ENCODE data around the gene JMJD7.

The JMJD7 gene

DNA sequence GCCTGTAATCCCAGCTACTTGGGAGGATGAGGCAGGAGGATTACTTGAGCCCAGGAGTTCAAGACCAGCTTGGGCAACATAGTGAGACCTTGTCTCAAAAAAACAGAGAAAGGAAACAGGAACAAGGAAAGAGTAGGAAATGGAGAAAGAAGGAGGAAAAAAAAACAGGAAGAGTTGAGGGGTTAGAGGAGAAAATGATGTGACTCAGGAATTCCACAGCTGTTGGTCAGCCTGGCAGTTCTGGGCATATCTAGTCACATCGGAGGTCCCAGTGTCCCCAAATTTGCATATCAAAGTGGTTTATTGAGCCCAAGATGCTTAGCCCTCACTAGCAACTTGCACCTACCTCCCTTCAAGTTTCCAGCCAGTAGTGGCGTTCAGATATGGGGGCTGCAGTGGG is 18.8 kb upstream of the JMJD7 start:
- FAIRE-seq, result no peak
- DNase-seq (ENCODE audit: insufficient read length, low spot score), result no peak
- TF ChIP-seq POLR2A (IDR thresholded peaks at IDR 0.05; ENCODE audit: low read depth, low read length), result no peak

DNA sequence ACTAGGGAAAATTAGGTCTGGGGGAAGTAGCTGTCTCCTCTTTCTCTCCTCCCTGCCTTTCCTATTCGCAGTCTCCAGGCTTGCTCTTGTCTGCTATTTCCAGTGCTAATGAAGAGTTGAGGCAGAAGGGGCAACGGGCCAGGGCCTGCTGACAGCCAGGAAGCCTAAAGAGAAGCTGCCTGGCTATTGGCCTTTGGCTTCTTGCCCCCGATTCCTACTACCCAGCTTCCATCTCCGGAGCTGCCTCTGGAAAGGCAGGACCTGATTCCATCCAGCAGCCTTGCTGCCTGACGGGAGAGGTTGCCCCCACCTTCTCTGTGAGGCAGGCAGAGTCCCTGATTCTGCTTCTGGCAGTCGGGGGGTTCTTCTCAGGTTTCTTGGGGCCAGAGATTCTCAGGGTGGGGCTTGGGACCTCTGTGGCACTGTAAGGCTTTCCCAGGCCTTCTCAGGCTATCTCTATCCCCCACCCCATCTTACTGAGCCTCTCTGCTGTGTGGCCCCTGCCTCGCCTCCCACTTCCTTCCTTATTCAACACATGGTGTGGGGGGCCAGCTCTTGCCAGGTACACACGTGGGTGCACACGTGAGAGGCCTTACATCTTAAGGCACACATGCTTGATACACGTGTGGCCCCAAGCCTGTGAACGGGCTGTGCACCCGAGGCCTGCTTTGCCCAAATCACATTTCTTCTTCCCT is 18.2 kb upstream of the JMJD7 start:
- no peak for TF ChIP-seq POLR2A (IDR thresholded peaks at IDR 0.05; ENCODE audit: low read depth, low read length)
- FAIRE-seq (no peak), DNase-seq (ENCODE audit: insufficient read length, low spot score) (no peak)

DNA sequence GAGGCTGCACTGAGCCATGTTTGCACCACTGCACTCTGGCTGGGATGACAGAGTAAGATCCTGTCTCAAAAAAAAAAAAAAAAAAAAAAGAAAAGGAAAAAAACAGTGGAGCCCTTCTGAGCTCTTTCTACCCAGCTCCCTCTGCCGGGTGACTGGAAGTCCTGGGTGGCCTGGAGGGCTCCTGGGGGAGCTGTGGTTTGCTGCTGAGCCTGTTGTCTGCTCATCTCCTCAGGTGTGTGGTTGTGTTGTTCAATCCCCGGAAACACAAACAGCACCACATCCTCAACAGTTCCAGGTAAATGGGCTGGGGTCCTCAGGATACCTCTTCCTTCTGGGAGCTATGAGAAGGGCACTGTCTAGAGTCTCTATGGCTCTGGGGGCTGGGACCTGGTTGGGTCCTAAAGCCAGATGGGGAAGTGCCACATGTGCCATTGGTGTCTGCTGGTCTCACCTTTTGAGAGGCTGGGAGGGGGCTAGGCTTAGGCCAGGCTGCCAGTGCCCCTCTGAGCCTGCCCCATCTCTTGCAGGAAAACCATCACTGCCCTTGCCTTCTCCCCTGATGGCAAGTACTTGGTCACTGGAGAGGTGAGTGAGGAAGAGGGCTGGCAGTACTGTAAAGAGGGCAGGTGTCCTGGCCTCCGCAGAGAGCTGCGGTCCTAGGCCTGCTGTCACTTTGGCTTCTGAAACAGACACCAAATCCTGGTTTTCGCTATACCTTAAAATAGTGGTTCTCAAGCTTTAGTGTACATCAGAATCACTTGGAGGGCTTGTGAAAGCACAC is 17.1 kb upstream of the JMJD7 start:
- no peak for TF ChIP-seq POLR2A (IDR thresholded peaks at IDR 0.05; ENCODE audit: low read depth, low read length)
- FAIRE-seq (no peak), DNase-seq (ENCODE audit: insufficient read length, low spot score) (no peak)

DNA sequence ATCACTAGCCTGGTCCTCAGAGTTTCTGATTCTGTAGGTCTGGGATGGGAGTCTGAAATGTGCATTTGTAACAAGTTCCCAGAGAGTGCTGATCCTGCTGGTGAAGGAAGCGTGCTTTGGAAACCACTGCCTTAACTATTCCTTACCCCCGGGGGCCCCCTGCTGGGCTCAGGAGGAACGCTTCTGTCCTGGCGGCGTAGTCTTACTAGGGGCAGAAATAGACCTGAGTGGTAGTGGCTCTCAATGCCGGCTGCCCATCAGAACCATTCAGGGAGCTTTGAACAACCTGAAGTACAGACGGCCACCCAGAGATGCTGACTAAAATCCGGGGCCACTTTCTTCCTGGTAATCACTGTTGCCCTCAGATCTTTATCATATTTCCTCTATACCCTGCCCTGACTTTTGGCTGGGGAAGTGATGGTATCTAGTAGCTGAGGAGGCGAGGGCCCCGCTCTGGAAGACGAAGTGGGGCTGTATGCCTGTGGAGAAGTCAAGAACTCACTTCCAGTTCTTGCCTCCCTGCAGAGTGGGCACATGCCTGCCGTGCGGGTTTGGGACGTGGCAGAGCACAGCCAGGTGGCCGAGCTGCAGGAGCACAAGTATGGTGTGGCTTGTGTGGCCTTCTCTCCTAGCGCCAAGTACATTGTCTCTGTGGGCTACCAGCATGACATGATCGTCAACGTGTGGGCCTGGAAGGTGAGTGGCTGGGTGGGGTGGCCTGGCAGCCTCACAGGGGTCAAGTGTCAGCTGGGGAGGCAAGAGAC is 16.3 kb upstream of the JMJD7 start:
- no peak for TF ChIP-seq POLR2A (IDR thresholded peaks at IDR 0.05; ENCODE audit: low read depth, low read length)
- DNase-seq (ENCODE audit: insufficient read length, low spot score), result peak; percentile 65
- FAIRE-seq, result no peak

DNA sequence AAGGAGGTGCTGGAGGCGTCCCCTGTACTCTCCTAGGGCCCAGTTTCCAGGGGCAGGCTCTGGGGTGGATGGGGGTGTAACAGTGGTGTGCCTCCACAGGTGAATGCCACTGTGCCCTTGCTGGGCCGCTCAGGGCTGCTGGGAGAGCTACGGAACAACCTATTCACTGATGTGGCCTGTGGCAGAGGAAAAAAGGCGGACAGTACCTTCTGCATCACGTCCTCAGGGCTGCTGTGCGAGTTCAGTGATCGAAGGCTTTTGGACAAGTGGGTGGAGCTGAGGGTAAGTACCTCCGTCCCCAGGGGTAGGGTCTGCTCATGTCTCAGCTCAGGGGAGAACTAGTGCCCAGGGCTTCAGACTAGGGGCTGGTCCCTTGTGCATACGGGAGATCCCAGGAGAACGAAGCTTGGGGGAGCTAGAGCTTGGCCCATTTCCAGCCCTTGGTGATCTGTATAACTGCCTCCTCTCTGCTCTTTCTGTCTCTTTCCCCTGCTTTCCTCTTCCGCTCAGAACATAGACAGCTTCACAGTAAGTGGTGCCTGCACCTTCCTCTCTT is 15.0 kb upstream of the JMJD7 start:
- no peak for FAIRE-seq
- TF ChIP-seq POLR2A (IDR thresholded peaks at IDR 0.05; ENCODE audit: low read depth, low read length), result no peak
- no peak for DNase-seq (ENCODE audit: insufficient read length, low spot score)

DNA sequence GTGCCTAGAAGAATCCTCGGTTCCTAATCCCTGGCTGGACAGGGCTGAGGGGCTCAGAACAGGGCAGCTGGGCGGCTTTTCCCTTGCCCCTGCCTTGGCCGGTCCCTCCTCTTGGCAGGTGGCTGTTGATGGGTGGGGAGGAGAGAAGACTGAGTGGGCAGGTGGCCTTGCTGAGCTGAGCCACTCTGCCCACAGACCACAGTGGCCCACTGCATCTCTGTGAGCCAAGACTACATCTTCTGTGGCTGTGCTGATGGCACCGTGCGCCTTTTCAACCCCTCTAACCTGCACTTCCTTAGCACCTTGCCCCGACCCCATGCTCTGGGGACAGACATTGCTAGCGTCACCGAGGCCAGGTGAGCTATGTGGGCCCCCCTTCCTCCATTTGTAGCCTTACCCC is 14.5 kb upstream of the JMJD7 start:
- no peak for DNase-seq (ENCODE audit: insufficient read length, low spot score)
- no peak for TF ChIP-seq POLR2A (IDR thresholded peaks at IDR 0.05; ENCODE audit: low read depth, low read length)
- FAIRE-seq, result no peak

DNA sequence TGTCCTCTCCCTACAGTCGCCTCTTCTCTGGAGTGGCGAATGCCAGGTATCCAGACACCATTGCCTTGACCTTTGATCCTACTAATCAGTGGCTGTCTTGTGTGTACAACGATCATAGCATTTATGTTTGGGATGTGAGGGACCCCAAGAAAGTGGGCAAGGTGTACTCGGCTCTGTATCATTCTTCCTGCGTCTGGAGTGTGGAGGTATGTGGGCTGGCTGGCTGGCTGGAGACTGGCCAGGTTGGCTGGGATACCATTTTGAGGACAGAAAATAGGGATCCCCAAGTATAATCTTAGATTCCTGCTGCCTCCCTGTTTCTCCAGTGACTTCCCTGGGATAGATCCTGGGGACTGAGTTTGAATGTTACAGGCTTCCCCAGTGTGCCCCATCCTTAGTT is 13.4 kb upstream of the JMJD7 start:
- FAIRE-seq (no peak), DNase-seq (ENCODE audit: insufficient read length, low spot score) (no peak)
- no peak for TF ChIP-seq POLR2A (IDR thresholded peaks at IDR 0.05; ENCODE audit: low read depth, low read length)

DNA sequence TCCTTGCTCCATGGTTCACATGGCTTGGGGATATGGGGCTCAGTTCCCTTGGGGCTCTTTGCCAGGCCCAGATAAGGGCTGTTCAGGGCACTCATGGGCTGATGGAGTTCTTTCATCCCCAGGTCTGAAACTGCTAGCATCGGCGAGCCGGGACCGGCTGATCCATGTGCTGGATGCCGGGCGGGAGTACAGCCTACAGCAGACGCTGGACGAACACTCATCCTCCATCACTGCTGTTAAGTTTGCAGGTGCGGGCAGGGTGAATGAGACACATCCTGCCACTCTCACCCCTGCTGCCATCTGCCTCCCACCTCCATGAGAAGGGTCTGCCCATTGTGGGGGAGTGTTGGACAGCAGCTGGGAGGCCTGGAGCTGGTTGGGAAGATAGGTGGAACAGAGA is 11.1 kb upstream of the JMJD7 start:
- FAIRE-seq (no peak), DNase-seq (ENCODE audit: insufficient read length, low spot score) (no peak)
- TF ChIP-seq POLR2A (IDR thresholded peaks at IDR 0.05; ENCODE audit: low read depth, low read length), result no peak

DNA sequence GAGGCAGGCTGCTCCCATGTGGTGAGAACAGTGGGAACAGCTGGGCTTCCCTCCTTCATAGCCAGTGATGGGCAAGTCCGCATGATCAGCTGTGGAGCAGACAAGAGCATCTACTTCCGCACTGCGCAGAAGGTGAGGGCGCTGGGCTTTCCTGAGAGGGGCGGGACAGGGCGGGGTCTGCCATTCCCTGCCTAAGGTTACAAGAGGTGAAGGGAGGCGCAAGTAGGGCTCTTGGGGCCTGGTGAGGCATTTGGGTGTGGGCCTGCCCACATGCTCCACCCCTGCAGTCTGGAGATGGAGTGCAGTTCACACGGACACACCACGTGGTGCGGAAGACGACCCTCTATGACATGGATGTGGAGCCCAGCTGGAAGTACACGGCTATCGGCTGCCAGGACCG is 10.6 kb upstream of the JMJD7 start:
- DNase-seq (ENCODE audit: insufficient read length, low spot score) (no peak), FAIRE-seq (no peak)
- no peak for TF ChIP-seq POLR2A (IDR thresholded peaks at IDR 0.05; ENCODE audit: low read depth, low read length)

DNA sequence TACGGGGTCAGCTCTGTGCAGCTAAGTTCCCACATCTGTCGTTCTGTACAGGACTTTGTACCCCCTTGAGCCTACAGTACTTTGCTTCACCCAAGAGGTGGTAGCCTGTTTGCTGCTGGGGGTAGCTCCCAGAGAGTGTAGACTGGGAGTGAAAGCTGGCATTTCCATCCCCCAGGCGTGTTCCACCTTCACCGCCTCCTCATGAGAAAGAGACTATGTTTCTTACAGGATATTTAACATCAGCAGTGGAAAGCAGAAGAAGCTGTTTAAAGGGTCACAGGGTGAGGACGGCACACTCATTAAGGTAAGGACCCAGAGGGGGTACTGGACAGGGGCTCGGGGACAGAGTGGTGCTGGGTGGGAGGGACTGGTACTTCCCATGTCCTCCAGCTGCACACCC is 10.1 kb upstream of the JMJD7 start:
- DNase-seq (ENCODE audit: insufficient read length, low spot score), result no peak
- no peak for FAIRE-seq
- no peak for TF ChIP-seq POLR2A (IDR thresholded peaks at IDR 0.05; ENCODE audit: low read depth, low read length)

DNA sequence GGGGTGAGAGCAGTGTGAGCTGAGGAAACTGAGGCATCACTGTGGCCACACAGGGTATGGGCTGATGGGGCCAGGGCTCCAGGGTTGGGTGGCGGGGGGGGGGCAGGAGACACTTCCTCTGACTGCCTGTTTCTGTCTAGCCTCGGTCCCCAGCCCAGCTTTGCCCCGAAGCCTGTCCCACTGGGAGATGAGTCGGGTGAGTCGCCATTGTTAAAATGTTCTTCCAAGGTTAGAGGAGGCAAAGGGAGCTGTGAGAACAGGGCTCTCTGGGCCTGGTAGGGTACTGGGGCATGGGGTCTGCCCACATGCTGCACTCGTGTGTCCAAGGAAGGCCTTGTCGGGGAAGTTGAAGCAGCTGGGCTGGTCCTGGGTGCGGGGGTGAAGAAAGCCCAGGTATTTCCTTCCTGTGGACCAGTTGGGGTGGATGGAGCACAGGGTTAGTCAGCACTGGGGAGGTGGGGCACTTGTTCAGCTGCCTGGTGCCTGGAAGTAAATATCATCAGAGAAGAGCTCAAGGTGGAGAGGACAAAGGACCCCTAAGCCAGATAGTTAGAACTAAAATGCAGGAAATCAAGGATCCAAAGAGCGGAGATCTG is 8.3 kb upstream of the JMJD7 start:
- DNase-seq (ENCODE audit: insufficient read length, low spot score) (no peak), FAIRE-seq (no peak)
- no peak for TF ChIP-seq POLR2A (IDR thresholded peaks at IDR 0.05; ENCODE audit: low read depth, low read length)

DNA sequence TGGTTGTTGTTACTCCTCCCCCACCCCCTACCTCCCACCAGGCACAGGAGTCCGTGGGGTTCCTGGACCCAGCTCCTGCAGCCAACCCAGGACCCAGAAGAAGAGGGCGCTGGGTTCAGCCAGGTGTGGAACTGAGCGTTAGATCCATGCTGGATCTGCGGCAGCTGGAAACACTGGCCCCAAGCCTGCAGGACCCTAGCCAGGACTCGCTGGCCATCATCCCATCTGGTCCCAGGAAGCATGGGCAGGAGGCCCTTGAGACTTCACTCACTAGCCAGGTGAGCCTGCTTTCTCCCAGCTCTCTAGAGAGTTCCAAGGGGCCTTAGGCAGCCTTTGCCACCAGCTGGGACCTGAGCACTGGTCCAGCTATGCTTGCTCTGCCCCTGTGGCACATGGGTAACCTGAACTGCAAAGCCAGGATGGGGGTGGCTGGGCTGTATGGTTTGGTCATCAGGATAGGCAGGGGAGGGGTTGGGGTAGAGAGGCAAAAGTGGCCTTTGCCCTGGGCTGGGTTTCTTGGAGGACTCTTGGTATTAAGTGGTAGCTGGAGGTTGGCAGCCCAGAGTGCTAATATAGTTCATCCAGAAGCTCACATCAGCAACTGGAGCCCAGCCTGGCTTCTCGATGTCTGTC is 7.0 kb upstream of the JMJD7 start:
- FAIRE-seq, result no peak

DNA sequence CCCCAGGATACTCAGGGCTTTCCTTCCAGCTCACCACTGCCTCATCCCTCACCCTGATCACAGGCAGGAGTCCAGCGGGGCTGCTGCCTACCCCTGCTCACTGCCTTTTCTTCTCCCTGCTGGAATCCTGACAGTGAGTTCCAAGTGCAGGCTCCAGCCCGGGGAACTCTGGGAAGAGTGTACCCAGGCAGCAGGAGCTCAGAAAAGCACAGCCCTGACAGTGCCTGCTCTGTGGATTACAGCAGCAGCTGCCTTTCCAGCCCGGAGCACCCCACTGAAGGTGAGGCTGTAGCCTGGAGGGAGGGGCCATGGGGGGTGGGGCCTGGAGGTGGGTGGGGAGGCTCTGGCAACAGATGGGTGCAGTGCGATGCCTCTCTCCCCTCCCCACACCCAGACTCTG is 6.1 kb upstream of the JMJD7 start:
- no peak for DNase-seq (ENCODE audit: insufficient read length, low spot score)
- no peak for TF ChIP-seq POLR2A (IDR thresholded peaks at IDR 0.05; ENCODE audit: low read depth, low read length)
- FAIRE-seq, result no peak

More for the DNA sequence above, 7.0 kb upstream of the JMJD7 start:
- no peak for TF ChIP-seq POLR2A (IDR thresholded peaks at IDR 0.05; ENCODE audit: low read depth, low read length)
- no peak for DNase-seq (ENCODE audit: insufficient read length, low spot score)

Measured in H54 (cell line).